Measurements from ENCODE around the gene FOSL2.
A peak's percentile ranks its signal among the peaks of the same experiment; 100 is the strongest.

FOSL2 gene

DNA sequence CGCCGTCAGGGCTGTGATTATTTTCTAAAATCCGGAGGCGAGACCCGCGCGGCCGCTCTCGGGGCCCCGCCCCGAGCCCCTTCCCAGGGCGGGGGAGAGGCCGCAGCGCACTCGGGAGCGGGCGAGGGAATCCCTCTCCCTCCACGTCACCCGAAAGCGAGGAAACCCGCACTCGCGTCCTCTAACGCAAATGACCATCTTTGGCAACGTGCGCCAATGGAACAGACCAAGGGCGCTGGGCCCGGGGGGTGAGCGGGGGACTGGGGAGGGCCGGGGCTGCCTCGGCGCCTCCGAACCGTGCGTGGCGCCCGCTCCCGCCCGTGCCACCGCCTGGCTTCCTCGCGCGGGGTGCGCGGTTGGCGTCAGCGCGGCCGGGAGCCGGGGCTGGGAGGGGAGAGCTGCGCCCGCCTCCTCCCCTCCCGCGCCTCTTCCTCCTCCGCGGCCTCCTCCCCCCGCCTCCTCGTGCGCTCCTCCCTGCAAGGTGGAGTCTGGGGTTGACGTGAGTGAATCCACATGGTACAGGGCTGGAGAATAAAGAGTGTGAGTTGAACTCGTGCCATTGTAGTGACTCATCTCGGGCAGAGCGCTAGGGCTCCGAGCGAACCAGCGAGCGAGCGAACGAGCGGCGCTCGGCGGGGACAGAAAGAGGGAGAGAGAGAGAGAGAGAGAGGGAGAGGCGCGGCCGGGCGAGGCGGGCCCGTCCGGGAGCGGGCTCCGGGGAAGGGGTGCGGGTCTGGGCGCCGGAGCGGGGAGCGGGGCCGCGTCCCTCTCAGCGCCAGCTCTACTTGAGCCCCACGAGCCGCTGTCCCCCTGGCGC lies at the start of gene FOSL2:
Gene FOSL2 (plus strand): TSS at position 562 of the 817 bp plus-strand sequence. CDS start 863 bp downstream, outside the sequence.
- DNase-seq (ENCODE audit: low read depth), result peak; percentile 71

DNA sequence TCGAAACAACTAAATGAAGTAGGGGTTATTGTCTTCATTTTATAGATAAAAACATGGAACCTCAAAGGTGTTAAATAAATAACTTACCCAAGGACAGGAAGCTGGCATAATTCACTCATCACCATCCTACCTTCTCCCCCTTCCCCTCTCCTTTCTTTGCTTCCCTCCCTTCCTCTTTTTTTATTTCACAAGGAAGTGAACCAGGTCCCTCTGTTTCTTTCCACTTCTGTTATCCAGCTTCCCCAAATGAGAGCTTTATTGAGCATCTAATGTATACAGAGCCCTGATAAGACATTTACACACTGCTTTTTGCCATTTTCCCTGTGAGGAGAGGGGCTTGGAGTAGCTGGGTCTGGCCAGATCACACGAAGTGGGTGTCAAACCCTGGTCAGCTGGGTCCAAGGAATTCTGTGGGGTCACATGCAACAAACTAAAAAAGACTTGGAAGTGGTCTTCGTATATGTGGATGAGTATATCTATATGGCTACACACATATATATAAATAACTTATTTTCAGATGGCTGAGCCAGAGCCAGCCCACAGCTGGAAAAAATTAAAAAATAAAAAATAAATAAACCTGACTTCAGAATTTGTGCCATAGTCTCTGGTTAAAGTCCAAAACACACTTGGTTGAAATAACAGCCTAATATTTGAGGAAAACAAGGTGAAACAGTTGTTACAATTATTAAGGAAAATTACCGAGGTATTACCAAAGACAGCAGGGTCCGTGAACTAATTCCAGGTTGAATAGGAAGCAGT lies 49.3 kb upstream of the FOSL2 start:
- no peak for DNase-seq (ENCODE audit: low read depth)

DNA sequence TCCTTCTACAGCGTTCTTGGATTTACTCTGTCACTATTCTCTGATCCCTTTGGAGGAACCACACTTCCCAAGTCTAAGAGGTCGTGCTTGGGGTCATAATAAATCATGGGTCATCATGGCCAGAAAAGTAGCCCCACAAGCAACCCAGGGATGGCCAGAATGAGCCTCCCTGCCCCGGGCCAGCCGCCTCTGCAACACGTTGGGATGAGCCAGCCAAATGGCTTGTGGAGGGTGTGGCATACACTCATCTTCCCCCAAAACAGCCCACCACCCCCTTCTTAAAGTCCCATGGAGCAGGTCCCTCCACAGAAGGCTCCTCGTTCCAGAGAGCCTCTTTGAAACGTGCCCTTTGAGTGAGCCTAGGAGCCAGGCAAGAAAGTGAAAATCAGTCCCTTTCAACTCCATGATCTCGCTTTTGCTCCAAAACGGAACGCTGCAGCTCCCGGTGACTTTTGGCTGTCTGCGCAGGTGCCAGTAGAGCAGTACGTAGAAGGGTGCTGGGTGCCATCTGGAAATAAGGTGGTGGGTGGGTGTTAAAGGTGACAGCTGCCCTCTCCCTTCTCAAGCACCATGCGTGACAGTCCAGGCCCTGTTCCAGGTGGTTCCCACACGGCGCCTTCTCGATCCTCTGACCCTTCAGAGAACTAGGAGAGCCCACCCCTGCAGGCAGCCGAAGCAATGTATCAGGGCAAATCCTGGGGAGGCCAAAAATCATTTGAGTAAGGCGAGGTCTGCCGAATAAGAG lies 48.5 kb upstream of the FOSL2 start:
- no peak for DNase-seq (ENCODE audit: low read depth)

DNA sequence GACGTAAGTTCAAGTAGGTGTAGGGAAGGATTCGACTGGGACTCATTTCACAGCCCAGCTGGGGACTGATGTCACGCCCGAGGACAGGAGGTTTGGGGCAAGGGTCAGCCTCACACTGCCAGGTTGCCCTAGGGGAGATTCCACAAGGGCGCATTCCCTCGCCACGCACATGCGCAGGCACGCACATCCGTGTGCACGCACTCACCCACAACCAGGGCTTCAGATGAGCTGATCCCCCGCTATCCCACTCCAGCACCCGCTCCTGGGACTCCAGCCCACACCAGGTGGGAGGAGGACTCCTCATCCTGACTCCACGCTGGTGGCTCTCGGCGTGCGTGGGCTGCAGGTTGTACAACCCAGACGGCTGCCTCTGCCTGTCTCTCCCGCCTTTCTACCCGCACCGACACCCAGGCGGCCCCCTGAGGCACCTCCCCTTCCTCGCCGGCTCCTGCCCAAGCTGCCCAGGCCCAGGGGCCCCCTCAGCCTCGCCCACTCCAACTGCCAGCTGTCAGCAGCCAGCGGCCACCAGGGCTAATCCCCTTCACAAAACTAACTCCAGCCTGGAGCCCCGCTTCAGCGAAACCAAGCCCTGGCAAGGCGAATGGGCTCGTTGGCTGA lies 47.8 kb upstream of the FOSL2 start:
- DNase-seq (ENCODE audit: low read depth), result no peak

DNA sequence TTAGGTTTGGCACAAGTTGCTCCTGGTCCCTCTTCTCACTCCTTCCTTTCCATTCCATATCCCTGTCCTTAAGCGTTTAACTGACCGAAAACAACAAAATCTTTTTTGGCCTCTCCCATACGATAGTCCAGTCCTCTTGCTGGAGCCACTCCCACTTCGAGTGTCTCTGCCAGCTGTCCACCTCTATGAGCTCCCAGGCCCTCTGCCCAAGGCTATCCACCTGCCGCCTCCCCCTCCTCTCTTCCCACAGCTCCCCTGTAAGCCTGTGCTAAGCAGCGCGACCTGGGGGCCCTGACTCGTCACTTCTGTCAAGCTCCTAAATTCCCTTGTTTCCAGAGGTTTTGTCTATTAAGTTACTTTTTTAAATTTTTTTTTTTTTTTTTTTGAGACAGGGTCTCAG lies 47.0 kb upstream of the FOSL2 start:
- DNase-seq (ENCODE audit: low read depth), result no peak

DNA sequence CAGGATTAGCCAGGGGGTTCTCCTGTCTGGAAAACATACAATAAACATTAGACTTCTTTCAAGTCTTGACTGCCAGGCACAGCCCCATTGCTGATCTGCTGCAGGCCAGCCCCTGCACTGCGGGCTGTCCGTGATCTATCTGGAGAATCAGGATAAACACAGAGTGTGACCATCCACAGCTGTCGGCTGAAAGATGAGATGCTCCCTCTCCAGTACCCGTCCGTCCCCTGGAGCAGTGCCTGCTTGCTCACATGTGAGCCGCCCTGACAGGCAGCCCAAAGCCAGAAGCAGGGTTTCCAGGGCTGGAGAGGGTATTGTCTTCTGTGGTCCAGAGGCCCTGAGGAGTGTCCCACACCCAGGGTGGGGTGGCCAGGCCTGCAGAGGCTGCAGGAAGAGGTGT lies 46.1 kb upstream of the FOSL2 start:
- DNase-seq (ENCODE audit: low read depth), result no peak

DNA sequence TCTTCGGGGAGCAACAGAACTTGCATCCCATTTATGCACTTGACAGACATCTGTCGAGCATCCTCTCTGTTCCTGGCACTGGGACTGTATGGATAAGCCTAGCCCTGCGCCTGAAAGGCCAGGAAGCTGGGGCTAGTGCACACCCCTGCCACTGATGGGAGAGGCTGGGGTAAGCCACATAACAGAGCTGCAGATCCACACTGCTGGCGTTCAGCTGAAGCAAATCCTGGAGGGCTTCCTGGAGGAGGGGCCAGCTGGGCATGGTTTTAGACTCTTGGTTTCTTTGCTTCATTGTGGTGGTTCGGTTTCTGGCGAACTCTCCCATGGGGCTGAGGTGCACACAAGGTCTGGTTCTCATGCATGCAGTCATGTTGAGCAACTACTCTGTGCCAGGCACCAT lies 45.5 kb upstream of the FOSL2 start:
- DNase-seq (ENCODE audit: low read depth), result no peak

DNA sequence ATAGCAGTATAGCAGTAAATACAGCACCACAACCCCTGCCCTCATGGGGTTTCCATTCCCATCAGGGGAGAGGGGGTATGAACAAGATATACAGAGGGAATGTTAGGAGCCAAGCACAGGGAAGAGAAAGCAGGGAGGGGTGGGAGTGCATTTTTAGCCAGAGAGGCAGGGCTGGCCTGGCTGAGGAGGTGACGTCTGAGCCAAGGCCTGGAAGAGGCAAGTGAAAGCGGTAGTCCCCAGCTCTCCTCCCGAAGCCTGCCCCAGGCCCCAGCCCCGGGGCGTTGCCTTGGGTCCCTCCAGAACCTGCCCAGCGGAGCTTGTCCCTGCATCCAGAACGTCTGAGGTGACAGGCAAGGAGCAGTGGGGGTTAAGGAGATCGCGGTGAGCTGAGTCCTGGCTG lies 45.1 kb upstream of the FOSL2 start:
- DNase-seq (ENCODE audit: low read depth), result no peak

DNA sequence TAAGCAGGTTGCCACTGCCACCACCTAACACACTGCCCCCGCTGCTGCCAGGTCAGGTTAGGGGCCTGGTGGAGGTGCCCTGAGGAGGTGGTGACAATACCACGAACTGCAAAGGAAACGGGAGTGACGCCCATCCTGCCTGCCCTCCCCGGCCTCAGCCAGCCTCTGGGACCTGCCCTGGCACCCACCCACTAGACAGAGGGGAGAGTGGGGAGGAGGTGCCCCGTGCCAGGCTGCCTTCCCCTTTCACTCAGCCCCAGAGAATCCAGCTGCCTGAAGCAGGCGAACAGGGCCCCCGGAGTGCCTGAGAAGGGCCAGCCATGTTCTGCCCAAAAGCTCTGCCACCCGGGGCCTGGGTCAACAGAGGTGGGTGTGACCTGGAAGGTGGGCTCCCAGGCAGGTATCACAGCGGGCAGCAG lies 44.5 kb upstream of the FOSL2 start:
- no peak for DNase-seq (ENCODE audit: low read depth)

DNA sequence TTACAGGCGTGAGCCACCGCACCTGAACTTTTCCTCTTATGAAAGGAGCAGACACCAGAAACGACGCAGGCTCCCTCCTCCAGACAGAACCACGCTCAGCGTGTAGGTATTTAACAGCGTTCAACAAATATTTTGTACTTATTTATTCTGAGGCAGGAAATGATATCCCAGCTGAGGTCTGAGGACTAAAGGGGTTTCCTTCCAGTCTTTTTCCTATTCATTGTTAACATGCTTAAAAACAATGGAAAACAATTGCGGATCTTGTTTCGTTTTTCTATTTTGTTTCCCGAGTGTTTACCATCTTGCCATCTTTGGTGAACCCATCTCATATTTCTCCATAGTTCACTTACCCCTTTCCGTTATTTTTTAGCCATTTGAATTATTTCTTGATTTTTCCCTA lies 43.7 kb upstream of the FOSL2 start:
- no peak for DNase-seq (ENCODE audit: low read depth)

DNA sequence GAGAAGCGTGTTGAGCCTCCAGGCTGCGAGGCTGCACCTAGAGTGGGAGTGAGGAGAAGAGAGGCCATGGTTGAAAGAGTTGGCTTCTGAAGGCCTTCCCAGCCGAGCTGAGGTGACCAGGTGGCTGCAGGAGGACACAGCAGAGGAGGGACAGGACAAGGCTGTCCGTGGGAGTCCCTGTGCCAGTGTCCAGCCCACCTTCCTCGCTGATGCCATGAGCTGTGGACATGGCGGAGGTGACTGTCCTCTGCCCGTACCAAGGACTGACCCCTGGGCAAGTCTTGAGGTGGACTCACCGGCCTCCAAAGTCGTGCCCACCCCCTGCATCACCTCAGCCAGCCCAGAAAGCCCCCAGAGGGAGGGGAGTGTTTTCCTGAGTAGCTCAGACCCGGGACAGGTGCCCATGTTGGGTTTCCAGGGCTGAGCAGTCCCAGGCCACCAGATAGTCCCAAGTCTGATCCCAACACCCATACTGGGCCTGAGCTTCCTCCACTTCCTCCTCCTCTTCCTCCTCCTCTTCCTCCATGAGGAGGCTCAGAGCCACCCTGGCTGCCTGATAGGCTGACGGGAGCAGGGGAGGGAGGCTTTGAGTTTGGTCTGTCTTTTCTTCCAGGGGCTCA lies 43.0 kb upstream of the FOSL2 start:
- no peak for DNase-seq (ENCODE audit: low read depth)

DNA sequence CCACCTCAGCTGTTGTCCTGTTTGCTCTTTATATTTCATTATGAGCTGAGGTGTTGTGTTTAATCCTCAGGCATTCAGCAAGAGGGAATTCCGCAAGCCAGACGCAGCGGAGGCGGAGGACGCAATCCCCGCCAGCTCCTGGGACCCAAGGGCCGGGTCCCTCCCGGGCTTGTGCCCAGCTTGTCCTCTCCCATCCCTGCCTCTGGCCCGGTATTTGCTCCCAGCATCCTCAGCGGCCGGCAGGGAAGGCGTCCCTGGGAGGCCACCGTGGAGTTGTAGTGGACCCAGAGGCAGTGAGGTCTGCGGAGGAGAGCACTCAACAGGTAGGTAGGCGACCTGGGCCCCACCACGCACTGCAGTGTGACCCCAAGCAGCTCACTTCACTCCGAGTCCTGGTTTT lies 42.5 kb upstream of the FOSL2 start:
- no peak for DNase-seq (ENCODE audit: low read depth)

DNA sequence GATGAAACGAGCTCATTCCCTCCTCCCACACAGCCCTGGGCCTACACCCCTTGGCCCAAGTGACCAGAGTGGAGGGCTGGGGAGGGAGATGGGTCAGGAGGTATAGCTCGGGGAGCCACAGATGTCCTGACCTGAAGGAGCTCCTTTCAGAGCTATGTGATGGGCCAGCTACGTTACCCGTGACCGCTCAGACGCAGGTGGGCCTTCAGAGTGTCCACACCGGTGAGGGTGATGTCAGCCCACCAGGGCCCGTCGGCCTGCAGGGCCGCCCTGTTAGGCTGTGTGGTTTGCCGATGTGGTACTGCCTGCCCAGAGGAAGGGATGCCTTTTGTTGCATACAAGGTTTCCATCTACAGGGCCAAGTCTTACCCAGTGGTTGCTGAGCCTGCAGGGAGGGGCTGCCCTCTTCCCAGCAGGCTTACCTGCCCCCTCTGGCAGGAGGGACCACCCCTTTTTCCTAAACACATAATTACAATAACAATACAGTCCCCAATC lies 41.8 kb upstream of the FOSL2 start:
- no peak for DNase-seq (ENCODE audit: low read depth)

DNA sequence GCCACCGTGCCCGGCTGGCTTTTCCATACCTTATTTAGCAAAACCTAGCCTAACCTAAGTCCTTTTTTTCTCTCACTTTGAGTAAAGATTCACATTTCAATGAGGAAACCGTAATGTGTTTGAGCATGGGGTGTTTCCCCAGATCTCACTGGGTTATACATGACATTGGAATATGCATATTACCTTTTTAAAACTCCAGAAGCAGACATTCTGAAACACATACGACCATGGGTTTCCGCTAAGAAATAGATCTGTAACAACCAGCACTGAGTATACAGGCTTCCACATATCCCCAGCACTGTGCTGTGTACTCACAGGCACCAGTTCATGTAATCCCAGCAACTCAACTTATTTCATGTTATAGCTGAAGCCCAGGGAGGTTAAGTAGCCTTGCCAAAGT lies 41.0 kb upstream of the FOSL2 start:
- DNase-seq (ENCODE audit: low read depth), result no peak

DNA sequence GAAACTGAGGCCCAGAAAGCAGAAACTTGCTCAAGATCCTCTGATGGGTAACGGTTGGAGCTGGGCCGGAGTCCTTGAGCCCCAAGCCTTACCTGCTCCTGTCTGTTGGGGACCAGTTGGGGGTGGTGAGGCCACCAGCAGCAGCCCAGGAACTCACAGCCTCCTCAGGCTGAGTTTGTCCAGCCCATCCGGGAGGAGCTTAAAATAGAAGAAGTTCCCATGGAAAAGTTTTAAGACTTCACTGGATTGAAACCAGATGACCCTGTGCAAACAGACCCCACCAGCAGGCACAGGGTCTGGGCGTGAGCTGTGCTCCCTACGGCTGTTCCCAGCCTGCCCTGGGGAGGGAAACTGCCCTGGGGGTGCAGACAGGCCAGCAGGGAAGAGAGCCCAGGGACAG lies 40.6 kb upstream of the FOSL2 start:
- DNase-seq (ENCODE audit: low read depth), result no peak

DNA sequence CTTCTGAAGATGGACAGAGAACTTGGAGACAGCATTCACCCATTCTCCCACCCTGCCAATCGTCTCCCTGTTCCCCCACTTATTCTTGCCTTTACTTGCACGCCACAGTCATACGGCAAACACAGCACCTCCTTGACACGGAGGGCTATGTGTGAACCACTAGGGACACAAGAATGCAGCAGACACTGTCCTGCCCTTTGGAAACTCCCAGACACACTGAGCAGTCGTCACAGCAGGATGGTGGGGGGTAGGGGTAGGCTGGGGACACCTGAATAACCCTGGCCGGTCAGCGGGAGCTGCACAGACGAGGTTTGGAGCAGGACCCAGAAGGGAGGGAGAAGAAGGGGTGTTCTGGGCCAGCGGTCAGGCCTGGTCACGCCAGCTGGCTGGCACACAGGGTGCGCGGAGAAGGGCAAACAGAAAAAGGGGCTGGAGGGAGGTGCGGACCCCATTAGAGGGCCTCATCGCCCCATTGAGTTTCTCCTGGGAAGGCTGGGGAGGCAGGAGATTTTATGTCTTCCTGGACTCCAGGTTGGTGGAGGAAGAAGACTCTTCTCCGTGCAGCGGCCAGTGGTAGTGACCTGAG lies 40.0 kb upstream of the FOSL2 start:
- DNase-seq (ENCODE audit: low read depth), result no peak

DNA sequence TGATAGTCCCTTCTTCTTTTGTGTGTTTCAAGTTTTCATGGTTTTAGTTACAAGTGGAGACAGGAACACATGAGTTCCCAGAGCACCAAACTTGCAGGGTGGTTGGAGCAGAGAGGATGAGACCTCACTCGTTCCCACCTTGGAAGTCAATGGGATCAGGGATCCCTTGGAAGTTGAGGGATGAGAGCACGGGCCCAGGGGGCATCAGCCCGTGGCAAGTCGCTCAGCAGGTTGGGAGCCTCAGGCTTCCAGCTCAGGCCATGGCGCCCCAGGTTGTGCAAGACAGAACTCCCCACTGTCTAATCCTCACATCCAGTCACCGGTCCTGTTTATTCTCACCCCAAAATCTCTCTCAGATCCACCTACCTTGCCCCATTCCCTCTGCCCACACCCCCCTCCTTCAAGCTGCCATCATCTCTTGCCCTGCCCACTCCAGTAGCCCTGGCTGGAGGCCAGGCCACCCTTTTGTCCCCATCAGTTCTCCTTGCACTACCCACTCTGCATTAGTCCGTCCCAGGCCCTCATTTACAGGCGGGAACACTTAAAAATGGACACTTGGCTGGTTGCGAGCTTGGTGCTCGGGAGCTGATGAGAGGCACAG lies 37.6 kb upstream of the FOSL2 start:
- DNase-seq (ENCODE audit: low read depth), result no peak

DNA sequence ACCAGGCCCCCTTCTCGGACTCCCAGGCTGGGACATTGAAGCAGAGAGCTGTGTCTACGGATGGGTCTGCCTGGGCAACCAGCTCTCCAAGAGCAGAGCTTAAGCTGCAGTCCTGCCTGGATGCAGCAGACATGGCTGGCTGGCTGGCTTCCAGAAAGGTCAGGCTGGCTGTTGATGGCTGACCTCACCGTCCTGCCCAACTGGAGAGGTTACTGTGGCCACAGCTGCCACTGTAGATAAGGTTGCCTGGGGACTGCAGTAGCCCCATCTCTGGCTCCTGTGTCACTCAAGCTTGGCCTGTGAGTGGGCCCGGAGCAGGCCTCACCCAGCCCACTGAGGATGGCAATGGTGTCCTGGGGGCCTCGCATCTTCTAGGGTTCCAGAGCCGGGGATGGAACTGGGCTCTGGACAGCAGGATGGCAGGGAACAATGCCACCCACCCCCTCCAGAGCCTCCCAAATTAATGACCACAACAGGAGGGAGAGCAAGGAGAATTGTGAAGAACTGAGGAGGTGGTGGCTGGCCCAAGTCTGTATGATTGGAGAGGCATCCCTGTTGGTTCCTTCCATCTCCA lies 37.0 kb upstream of the FOSL2 start:
- DNase-seq (ENCODE audit: low read depth), result no peak

DNA sequence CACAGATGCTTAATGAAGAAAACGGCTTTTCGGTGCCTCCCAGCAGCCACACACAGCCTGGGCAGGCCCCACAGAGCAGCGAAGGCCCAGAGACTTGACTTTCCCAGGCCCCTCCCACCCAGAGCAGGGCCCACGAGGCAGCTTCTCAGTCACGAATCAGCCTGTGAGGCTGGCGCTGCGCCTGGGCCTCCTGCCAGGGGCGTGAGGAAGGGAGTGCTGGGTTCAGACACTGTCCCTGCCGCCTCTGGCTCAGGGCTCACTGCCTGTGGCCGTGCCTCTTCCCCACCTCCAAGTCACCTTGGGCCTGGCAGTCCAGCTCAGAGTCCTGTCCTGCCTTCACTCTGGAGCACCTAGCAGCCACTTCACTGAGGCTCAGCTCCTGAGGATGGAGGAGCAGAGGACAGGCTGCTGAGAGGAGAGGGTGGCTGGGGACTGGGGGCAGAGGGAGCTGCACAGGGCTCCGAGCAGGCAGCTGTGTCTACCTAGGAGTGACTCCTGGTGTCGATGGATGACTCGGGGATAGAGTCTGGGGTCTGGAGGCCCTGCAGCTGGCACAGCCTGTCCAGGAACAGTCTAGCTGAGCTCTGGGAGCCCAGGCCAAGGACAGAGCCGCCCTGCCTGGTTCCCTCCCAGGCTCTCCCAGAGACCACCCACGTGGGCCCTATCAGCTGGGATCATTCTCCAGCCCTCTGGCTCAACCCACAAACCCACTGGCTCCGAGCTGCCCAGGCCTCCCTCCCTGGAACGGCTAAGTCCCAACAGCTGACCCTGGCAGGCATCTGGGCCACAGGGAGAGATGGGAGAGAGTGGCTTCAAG lies 36.4 kb upstream of the FOSL2 start:
- DNase-seq (ENCODE audit: low read depth), result no peak

DNA sequence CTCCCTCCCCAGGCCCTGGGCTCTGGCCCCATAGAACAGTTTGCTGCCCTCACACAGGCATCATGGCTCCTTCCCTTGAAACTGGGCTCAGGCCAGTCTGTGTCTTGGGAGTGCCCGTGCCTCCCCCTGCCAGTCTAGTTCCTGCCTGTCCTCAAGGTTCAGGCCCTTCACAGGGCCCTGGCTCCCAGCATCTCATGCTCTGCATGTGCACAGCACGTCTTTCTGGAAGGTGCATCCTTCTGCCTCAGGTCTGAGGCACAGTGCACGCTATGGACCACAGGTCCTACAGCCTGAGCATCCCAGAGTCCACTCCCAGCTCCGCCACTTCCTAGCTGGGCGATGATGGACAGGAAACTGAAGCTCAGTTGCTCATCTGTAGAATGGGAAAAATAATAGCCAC lies 35.6 kb upstream of the FOSL2 start:
- no peak for DNase-seq (ENCODE audit: low read depth)
